CD4-positive, alpha-beta T cell treated with Interleukin-4 for 1 hour (primary cell): ENCODE measurements around the gene DNM3.
"Not testable (repeated sequence)": the region's sequence is repeated elsewhere in the genome, so short reads cannot be mapped to it uniquely, and the experiment has no call there.

Source experiments
- DNase-seq, 2 donors: peaks; one replicate each; pipeline ENCODE4 v3.0.0-alpha.2; 2020 to 2022

DNM3 gene

DNA sequence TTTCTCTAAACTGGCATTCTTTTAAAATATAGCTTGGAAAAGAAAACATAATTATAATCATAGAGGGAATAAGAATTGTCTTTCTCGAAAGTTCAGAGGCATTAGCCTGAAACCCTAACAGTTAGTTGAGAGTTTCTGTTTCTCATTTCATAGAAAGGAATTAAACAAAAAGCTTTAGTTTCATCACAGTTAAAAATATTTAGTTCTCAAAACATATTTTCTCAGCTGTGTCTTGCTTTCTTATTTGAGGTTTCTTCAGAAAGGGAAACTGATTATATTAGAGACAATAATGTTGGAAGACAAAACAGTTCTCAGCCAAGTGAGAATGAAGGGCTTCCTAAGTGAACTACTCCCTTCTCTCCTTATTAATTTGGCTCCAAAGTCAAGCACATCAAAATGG is 503.8 kb downstream of the DNM3 start:
- no peak for DNase-seq

DNA sequence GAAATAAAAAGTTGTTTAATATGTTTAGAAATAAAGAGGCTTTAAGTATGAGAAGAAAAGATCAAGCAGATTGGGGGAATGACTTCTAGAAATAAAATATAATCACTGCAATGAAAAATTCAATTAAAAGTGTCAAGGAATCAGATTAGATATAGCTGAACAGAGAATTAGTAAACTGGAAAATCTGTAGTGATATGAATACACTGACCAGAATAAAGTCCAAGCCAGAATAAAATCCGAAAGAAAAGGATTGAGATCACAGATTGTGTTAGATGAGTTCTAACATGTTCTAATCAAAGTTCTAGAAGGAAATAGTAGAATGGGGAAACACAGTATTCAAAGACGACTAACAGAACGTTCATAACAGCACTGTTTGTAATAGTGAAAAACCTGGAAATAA is 506.1 kb downstream of the DNM3 start:
- no peak for DNase-seq

DNA sequence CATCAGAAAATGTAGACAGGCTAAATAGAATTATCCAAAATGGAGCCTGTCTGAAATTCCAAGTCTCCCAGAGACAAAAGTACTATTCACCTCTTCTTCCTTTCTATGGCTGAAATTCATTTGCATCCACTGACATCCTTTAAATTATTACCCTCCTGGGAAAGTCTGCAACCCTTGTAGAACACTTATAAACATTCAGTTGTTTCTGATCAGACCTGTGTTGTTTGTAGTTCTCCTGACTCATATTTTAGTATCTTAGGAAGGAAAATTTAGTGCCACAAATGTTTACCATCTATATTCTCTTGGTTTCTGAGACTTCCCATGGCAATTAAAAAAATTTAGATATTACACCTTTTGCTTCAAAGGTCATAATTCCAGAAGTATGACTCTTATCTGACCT is 509.6 kb downstream of the DNM3 start:
- DNase-seq = no peak

DNA sequence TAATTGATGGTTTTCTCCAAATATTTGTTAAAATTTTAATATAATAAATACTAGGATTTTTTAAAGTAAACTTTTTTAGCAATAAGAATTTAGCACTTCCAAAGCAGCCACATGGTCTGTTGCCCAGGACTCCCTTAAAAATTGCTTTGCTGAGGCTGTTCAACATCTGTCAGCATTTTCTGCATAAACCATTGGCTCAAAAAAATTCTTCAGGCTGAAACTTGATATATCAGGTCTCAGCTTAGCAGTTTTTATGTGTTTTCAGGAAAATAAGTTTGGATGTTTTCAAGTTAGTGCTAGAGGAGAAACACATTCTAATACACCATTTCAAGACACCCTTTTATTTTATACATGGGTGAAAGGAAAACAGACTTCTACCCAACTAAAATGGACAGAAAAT is 510.0 kb downstream of the DNM3 start:
- no peak for DNase-seq

DNA sequence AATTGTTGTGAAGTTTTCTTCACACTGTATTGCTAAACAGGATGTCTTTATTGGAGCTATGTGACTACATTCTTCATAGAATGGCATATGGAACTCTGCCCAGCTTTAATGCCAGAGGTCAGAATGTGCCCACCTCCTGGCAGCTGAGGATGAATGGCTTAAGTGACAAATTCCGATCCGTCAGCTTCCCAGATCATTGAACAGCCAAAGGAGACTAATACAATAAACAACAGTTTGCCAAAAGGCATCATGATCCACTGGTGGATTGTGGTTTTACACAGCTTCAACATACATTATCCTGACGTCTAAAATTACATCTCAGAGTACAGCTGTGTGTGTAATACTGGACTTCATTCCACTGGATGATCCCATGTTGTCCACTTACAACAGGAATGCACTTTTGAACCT is 510.5 kb downstream of the DNM3 start:
- DNase-seq = no peak

DNA sequence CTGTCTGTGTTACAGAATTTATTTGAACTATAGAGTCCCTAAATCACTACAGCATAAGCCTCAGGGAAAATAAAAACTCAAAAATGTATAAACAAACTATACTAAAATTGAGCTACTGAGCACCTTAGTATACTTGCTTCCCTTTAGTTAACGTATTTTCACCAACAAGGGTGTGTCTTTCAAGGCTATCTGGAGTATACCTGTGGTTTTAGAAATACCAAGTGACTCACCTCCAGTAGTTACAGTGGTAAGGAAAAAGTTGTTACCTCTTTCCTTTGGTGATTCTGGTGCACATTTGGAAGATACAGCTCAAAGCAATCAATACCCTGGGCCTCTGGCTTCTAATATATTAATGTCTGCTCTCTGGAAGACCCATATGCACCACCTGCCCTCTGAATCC is 511.1 kb downstream of the DNM3 start:
- peak in 1 of 2 donors; percentile 22 for DNase-seq

DNA sequence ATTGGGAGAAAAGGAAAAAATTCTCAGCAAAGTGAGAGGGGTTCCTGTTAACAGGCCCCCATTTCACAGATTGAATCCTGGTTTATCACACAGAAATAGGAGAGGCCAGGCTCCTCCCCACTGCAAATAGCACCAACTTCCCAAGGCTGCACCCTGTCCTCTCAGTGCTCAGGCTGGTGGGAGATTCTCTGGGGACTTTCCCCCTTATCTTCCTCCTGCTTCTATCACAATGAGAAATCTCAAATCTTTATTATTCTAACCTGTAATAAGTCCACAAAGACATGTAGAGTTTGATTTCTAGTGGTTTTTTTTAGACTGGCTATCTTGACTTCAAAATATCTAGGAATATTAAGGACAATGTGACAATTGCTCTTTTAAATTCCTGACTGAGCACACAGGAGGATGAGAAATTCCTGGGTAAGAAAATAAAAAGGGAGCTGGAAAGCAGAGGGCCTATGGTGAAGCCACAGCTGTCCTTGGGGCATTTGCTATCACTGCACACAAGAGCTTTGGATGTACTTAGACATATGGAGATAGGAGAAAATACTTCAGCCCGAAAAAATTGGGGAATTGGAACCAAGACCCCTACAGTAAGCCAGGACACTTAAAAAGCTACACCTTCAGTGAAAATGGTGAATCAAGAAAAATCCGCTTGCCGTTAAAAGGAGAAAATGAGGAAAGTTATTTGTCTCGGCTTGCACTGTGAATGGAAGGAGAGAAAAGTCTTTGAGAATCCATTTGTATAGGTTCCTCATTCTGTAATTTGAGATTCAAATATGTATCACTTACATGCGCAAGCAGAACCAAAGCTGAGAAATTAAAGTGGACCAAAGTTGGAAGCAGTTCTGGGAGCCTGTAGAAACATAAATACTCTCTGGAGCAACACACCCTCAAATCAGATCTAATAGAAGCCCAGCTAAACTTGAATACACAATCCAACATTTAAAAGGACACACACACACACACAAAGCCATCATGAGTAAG is 513.3 kb downstream of the DNM3 start:
- no peak for DNase-seq

DNA sequence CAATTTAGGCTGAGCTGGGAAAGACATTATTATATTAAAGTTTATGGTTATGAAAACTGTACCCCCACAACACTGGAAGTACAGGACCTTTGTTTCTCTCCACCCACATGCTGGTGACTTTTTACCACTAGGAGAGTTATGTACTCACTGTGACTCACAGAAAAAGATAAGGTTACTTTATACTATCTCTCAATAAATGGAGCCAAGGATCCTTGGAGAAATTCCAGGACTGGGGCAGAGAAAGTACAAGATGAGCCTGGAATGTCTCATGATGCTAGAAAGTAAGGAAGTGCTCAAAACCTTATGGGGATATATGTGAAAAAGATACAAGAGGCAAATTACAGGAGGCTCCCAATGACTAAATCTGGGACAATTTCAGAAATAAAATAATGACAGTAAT is 515.3 kb downstream of the DNM3 start:
- DNase-seq = no peak

DNA sequence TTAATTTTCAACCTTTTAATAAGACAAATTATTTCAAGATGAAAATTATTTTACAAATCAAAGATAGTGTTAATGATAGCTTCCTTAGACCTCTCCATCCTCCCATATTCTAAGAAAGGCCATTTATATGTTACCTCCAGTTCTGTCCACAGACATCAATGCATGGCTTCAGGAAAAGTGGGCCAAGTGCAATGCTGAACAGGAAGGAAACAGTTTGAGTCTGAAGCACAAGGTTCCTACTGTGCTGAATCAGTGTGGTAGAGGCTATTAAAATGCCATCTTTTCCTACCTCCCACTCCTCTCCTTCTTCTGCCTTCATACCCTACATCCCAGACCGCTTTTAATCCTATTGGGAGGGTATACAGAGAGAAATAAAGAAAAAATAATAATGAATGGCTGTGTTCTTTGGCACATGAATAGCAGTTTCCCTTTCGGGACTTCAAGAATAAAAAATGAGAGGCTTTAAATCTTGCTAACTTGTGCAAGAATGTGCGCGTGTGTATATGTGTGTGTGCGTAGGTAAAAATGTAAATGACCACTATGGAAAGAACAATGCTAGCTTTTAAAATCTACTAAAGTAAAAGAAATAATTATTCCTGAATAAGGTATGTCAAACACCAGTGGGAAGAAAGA is 516.6 kb downstream of the DNM3 start:
- DNase-seq = no peak

DNA sequence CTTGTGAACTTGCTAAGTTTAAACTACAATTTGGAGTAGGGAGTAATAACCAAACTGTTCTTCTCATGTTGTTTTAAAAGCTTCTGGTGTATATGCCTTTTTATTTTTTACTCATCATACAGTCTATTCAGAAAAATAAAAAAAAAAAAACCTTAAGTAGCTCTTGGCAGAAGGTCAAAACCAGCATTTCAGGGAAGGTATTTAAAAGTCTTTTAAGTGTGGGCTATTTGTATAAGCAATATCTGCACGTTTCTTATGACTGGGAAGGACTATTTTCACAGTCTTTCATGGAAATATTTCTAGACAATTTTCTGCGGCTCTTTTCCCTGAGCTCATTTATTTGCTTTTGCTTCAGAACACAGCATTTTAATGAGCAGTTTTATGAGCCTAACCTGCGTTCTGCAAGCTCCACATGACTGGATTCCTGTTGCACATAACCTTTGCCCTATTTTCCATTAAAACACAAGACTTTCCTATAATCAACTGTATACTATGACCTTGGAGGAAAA is 518.2 kb downstream of the DNM3 start:
- no peak for DNase-seq

DNA sequence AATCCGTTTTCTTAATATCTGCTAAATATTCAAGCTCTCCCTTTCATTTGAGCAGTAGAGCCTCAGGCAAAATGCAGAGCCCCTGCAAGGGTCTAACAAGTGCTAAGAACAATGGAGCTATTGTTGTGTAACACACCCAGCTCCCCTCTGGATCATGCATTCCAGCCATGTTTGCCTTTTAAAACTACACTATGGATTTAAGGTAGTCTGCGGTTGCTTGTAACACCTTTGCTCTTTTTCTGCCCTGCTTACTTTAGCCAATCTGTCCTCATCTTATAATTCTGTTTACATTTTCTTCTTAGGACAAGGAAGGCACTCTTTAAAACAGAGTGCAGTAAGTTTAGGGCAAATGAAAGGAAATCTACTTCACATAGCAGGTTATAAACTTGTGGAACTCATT is 519.2 kb downstream of the DNM3 start:
- DNase-seq = no peak

DNA sequence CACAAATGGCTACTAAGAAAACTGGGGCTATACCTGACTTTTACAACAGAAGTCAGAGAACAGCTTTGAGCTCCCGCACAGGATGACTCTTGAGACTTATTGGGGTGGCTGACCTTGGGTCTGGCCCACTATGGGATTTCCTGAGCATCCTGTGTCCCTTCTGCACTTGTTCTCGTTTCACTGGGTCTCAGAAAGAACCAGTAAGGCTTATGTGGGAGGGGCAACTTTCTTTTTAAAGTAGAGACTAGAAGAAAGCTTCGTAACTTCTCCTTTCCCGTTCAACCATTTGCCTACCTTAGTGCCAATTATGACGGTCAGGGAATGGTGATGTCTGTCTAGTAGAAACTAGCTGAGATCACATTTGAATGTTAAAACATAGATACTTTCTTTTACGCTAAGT is 519.7 kb downstream of the DNM3 start:
- no peak for DNase-seq

DNA sequence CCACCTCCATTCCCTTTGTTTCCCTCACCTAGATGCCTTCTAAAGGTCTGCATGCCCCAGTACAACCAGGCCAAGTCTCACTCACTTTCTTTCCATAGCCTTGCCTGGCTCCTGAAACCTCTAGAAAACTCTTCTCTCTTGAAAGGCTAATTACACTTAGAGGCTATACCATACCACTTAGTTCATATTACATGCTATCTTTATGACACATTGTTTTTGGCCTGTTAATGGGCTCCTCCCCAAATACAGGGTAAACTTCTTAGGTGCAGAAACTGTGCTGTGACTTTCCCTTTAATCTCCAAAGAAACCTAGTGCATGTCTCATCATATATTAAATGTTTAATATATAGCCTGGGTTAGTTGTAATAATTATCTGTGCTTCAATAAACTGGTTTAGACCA is 522.6 kb downstream of the DNM3 start:
- no peak for DNase-seq

DNA sequence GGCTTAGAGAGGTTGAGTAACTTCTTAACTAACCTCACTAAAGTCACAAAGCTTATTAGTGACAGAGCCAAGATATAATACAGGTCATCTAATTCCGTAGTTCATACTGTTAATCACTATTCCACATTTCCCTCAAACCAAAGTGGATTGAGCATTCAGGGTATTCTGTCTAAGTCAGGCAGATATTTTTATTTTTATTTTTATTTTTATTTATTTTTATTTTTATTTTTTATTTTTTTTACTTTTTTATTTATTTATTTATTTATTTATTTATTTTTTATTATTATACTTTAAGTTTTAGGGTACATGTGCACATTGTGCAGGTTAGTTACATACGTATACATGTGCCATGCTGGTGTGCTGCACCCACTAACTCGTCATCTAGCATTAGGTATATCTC is 530.3 kb downstream of the DNM3 start:
- not testable (repeated sequence) for DNase-seq

DNA sequence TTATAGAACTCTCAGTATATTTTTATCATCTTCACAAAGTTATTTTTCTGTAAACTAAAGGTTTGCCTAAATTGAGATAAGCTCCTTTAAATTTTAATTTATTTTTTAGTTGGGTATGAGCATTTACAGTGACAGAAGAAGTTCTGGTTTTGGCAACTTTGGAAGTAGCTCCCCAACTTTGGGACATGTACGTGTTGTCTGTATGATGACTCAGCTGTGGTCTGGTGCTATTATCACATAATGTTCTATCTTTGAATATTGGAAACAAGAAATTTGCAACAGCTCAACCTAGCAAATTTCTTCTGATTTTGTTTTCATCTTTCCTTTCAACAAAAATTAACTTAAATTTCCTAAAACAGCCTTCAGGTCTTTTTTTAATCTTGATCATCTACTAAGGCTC is 532.6 kb downstream of the DNM3 start:
- no peak for DNase-seq

DNA sequence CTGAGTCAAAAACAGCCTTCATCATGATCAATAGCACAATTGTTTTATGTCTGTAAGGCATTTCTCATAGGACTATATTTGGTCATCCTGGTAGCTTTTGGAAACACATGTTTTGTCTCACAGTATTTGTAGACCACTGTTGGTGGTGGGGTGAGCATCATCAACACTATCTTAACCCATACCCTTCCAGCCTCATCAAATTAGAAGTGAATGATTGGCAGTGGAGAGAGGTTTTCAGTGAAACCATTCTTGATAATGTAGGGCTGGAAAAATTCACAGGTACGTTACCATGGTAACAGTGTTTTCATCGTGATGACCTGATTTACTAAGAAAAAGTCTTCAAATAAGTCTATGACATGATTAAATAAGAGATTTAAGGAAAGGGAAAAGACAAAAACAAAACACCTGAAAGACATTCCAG is 533.9 kb downstream of the DNM3 start:
- peak in 1 of 2 donors; percentile 40 for DNase-seq

DNA sequence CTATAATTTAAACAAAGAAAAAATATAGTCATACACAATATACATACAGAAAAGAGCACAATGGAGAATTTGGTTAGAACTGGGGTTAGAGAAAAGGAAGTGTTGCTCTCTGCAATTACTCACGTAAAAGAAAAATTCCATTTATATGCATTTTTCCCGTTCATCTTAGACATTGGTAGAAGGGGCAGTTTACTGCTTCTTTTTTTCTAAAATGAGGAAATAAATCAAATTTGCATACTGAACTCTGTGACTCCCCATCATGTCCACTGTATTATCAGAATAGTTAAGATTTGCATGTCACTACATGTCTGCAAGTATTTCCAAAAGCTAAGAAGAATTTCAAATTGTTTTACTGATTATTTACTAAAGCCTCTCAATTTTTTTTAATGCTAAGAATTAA is 535.1 kb downstream of the DNM3 start:
- no peak for DNase-seq

DNA sequence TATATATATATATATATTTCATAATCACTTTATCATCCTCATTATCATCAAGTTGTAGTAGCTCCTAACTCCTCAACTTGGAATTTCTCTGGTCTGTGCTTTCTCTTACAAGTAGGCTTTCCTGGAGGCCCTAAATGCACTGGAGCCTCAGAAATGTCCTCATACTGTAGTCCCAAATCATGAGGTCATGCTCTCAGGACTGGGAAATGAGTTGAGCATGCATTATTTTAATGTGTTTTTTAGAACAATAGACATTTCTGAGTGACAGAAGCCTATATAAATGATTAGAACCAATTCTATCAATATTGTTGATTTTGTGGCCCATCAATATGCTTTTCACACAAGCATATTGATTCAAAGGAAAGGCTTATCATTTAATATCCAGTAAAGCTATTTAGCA is 536.3 kb downstream of the DNM3 start:
- no peak for DNase-seq

DNA sequence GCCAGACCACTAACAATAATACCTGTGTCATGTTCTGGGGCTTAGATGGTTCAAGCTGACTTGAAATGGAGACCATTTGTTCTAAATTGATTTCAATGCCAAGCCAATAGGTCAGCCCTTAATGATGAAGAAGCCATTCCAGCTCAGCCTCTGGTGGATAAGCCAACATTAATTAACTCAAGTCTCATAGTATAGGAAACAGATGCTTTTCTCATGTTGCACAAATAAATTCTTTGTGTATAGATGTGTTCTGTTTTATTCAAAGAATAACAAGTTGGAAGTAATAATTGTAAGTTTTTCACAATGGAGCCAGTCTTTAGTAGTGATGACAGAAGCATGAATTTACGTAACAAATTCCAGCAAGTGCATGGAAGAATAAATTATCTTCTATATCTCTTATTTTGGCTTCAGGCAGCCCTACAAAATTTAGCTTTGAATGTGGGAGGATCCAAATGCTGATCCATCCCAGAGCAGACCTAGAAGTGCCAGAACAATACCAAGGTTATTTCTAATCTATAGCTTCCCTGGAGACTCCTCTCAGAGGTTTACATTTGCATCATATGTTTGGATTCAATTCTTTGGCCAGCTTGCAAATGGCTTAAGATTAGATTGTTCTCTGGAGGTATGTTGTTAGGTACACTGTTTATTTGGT is 536.9 kb downstream of the DNM3 start:
- no peak for DNase-seq

DNA sequence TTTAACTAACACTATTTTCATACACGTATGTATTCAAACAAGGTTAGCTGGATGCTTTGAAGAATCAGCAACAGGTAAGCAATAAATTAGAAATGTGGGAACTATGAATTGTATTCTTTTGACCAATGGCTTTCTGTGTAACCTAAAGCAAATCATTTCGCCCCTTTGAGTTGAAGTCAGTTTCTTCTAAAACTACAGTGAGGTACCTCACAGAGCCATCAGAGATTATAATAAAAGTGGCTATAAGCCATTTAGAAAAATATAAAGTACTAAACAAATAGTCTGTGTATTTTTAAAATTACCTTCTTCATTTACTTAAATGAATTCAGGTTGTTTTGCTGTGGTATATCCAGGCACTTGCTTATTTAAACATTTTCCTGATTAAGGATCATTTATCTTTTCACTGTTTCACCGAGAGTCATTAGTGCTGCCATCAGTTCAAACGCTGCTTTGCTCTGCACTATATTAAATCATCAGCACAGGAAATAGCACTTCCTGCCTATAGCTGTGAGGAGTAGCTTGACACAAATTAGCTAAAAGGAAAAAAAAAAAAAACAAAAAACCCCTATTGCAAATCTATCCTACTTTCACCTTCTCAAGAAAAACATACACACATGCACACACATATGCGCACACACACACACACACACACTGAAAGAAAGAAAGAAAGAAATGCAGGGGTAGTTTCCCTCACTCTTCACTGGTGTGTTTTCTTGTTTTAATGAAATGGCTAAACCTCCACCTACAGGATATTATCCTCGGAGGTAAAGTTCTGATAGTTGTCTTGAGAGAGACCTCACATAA is 539.3 kb downstream of the DNM3 start:
- peak; percentile 61 to 82 for DNase-seq

DNA sequence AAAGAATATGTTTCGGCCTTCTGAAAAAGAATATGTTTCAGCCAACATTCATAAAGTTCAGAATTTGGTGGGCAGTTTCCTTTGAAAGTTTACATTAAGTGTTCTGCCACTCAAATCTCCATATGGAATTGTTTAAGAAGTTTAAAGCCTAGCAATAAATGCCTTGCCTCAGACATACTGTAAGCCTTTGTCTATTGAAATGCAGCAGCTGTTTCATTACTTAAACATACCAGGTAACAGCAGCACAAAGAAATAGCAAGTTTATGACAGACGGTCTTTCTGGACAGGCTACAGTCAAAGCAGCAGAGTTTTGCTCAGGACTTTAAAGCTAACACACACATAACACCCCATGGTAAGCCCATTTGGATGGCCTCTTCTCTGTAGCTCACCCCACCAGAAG is 540.6 kb downstream of the DNM3 start:
- no peak for DNase-seq

DNA sequence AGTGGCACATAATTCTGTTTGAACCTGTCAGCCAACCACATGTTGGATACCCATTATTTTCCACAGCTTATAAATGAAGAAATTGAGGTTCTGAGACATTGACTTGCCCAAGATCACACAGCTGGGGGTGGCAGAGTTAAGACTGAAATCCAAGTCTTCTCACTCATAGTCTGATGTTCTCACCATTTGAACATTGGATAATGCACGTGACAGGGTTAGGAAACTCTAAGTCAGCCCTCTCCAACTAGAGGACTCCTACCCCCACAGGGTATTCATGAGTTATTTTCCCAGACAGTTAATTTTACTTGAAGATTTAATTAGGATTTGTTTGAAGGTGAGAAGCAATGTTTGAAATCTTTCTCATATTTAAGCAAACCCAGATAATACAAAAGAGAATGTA is 541.1 kb downstream of the DNM3 start:
- no peak for DNase-seq

DNA sequence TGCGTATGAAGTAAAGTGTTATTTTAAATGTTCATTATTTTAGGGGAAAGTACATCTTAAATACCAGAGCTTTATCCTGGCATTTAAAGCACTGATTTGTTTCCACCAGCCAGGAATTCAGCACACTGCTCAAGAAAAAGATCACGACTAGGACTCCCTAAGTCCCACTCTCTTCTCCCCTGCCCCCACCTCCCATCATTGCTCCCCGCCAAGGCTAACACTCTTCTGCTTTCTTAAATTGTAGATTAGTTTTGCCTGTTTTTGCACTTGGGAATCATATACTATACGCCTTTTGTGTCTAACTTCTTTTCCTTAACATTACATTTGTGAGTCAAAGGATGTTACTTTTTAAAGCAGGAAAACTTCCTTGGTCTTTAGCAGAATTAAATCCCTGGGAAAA is 541.7 kb downstream of the DNM3 start:
- DNase-seq = no peak
